ENCODE results near the gene C16orf54.

- no peak for TF ChIP-seq CTCF (IDR thresholded peaks at IDR 0.05; ENCODE audit: low read depth, low read length, missing input control)
- no peak for TF ChIP-seq EGR1 (IDR thresholded peaks at IDR 0.05; ENCODE audit: low read depth in 2 of 2)
- TF ChIP-seq YY1 (IDR thresholded peaks at IDR 0.05): no peak
These were observed 31.4 kb downstream of the C16orf54 start for GRCh38 chr16:29714396-29714795.
